ENCODE measurements around the gene LIMS3. TPM values are rescaled to one million over a fixed set of nuclear protein-coding genes. Genes with fewer than 3 reads are reported as not detected.
"Not testable (repeated sequence)": the region's sequence is repeated elsewhere in the genome, so short reads cannot be mapped to it uniquely, and the experiment has no call there.

Gene LIMS3
- total RNA-seq, 1 experiment from 2014 or later, result 0.26 TPM

DNA sequence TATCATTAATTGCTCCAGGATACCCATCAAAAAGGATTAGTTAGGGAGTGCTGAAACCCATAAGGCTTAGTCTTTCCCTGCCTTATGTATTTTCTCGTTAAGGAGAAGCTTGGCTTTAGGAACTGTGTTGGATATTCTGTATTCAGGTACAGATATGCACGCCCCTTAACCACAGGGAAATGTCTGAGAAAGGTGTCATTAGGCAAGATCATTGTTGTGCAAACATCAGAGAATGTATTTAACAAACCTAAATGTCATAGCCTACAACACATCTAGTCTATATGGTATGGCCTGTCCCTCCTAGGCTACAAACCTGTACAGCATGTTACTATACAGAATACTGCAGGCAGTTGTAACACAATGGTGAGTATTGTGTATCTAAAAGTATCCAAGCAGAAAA is 10.1 kb downstream of the LIMS3 start:
- H2AFZ ChIP-seq (ENCODE audit: low read length); H3F3A ChIP-seq (ENCODE audit: low read length, unreplicated experiment); CTCF ChIA-PET; H3K27ac ChIP-seq (ENCODE audit: low read length); H3K9me3 ChIP-seq (ENCODE audit: low read length); H3K9me2 ChIP-seq (replicated peaks; ENCODE audit: low read length); intact Hi-C loops (cut with micrococcal nuclease); H3K9ac ChIP-seq (ENCODE audit: low read length); BruUV-seq (replicated peaks); POLR2A ChIA-PET (ENCODE audit: unreplicated experiment); DNase-seq; H3K27me3 ChIP-seq (ENCODE audit: low read length); H3K4me1 ChIP-seq (ENCODE audit: insufficient read depth, low read length); H3K79me2 ChIP-seq (ENCODE audit: low read length); H3K4me2 ChIP-seq (ENCODE audit: low read length); H3K4me3 ChIP-seq (ENCODE audit: low read length); H4K20me1 ChIP-seq (ENCODE audit: low read length); H3K36me3 ChIP-seq (ENCODE audit: low read depth, low read length): not testable (repeated sequence)
- peak; percentile 71 for ATAC-seq

DNA sequence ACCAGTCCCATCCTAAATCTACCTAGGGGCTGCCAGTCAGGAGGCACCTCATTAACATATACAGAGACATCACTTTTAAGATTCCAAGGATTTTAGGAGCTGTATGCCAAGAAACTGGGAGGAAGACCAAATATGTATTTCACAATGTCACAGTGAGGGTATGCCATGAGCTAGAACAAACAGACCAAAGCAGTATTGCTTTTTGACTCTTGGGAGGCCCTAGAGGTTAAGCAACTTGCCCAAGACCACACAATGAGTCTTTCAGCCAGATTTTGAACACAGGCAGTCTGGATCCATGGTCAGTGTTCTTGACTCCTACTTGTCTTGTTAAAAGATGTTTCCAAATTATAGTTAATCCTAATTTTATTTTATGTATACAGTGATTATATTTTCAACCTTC is 12.3 kb downstream of the LIMS3 start:
- H3K27me3 ChIP-seq (ENCODE audit: low read length); BruUV-seq (replicated peaks); H2AFZ ChIP-seq (ENCODE audit: low read length); H3K9ac ChIP-seq (ENCODE audit: low read length); H4K20me1 ChIP-seq (ENCODE audit: low read length); H3K4me3 ChIP-seq (ENCODE audit: low read length); DNase-seq; H3K27ac ChIP-seq (ENCODE audit: low read length); H3K79me2 ChIP-seq (ENCODE audit: low read length); H3K4me2 ChIP-seq (ENCODE audit: low read length); ATAC-seq; H3K36me3 ChIP-seq (ENCODE audit: low read depth, low read length); POLR2A ChIA-PET (ENCODE audit: unreplicated experiment); H3K4me1 ChIP-seq (ENCODE audit: insufficient read depth, low read length); intact Hi-C loops (cut with micrococcal nuclease); H3K9me2 ChIP-seq (replicated peaks; ENCODE audit: low read length); H3K9me3 ChIP-seq (ENCODE audit: low read length); CTCF ChIA-PET; H3F3A ChIP-seq (ENCODE audit: low read length, unreplicated experiment): not testable (repeated sequence)

DNA sequence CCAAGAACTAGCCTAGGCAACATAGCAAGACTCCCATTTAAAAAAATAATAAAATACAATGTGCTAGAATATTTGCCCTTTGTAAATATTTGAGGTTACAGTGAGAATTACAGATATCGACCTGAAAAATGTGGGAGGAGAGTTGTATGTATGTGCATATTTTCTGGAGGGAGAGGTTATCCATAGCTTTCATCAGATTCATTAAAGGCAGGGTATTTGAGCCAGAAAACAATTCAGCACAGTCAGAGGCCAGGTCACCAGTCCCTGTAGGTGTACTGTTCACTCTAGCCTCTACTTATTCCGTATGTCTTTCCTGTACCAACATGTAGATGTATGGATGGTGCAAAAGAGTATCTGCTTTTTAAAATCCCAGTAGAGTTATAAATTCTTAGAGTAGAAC is 15.4 kb downstream of the LIMS3 start:
- H3F3A ChIP-seq (ENCODE audit: low read length, unreplicated experiment); POLR2A ChIA-PET (ENCODE audit: unreplicated experiment); H3K9me3 ChIP-seq (ENCODE audit: low read length); H3K36me3 ChIP-seq (ENCODE audit: low read depth, low read length); H3K79me2 ChIP-seq (ENCODE audit: low read length); H3K27ac ChIP-seq (ENCODE audit: low read length); H3K9ac ChIP-seq (ENCODE audit: low read length); H3K4me2 ChIP-seq (ENCODE audit: low read length); H4K20me1 ChIP-seq (ENCODE audit: low read length); DNase-seq; H3K4me3 ChIP-seq (ENCODE audit: low read length); CTCF ChIA-PET; H3K4me1 ChIP-seq (ENCODE audit: insufficient read depth, low read length); ATAC-seq; H3K9me2 ChIP-seq (replicated peaks; ENCODE audit: low read length); H3K27me3 ChIP-seq (ENCODE audit: low read length); intact Hi-C loops (cut with micrococcal nuclease); H2AFZ ChIP-seq (ENCODE audit: low read length); BruUV-seq (replicated peaks): not testable (repeated sequence)

DNA sequence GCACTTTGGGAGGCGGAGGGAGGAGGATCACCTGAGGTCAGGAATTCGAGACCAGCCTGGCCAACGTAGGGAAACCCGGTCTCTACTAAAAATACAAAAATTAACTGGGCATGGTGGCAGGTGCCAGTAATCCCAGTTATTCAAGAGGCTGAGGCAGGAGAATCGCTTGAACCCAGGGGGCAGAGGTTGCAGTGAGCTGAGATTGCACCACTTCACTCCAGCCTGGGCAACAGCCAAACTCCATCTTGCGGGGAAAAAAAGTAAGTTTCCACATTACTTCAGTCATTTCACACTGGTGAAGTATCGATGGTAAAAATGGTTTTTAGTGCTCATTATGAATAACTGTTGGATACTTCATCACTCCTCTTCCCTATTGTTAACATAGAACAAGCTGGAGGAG is 16.1 kb downstream of the LIMS3 start:
- CTCF ChIA-PET; H3K9me2 ChIP-seq (replicated peaks; ENCODE audit: low read length); H3K4me2 ChIP-seq (ENCODE audit: low read length); H3K27me3 ChIP-seq (ENCODE audit: low read length); H3F3A ChIP-seq (ENCODE audit: low read length, unreplicated experiment); H3K27ac ChIP-seq (ENCODE audit: low read length); H3K4me3 ChIP-seq (ENCODE audit: low read length); H3K9me3 ChIP-seq (ENCODE audit: low read length); H3K36me3 ChIP-seq (ENCODE audit: low read depth, low read length); H2AFZ ChIP-seq (ENCODE audit: low read length); BruUV-seq (replicated peaks); H3K79me2 ChIP-seq (ENCODE audit: low read length); intact Hi-C loops (cut with micrococcal nuclease); ATAC-seq; H4K20me1 ChIP-seq (ENCODE audit: low read length); DNase-seq; H3K9ac ChIP-seq (ENCODE audit: low read length); POLR2A ChIA-PET (ENCODE audit: unreplicated experiment); H3K4me1 ChIP-seq (ENCODE audit: insufficient read depth, low read length): not testable (repeated sequence)

DNA sequence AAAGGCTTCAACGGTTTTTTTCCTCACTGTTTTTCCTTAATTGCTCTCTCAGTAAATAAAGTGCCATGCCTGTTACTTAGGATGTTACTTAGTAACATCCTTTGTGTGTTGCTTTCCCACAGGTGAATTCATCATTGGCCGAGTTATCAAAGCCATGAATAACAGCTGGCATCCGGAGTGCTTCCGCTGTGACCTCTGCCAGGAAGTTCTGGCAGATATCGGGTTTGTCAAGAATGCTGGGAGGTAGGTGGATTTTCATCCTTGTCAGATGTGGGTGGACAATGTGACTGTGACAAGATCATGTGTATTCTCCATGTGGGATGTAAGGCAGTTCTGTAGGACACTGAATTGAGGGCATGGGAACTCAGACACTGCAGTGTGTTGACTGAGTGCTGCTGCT is 17.3 kb downstream of the LIMS3 start:
- H3K9ac ChIP-seq (ENCODE audit: low read length); H3F3A ChIP-seq (ENCODE audit: low read length, unreplicated experiment); H4K20me1 ChIP-seq (ENCODE audit: low read length); H3K4me1 ChIP-seq (ENCODE audit: insufficient read depth, low read length); H3K4me2 ChIP-seq (ENCODE audit: low read length); POLR2A ChIA-PET (ENCODE audit: unreplicated experiment); H3K27ac ChIP-seq (ENCODE audit: low read length); H3K36me3 ChIP-seq (ENCODE audit: low read depth, low read length); H2AFZ ChIP-seq (ENCODE audit: low read length); H3K9me2 ChIP-seq (replicated peaks; ENCODE audit: low read length); CTCF ChIA-PET; H3K27me3 ChIP-seq (ENCODE audit: low read length); H3K4me3 ChIP-seq (ENCODE audit: low read length); BruUV-seq (replicated peaks); H3K9me3 ChIP-seq (ENCODE audit: low read length); intact Hi-C loops (cut with micrococcal nuclease); H3K79me2 ChIP-seq (ENCODE audit: low read length); DNase-seq: not testable (repeated sequence)
- ATAC-seq, result peak; percentile 75

DNA sequence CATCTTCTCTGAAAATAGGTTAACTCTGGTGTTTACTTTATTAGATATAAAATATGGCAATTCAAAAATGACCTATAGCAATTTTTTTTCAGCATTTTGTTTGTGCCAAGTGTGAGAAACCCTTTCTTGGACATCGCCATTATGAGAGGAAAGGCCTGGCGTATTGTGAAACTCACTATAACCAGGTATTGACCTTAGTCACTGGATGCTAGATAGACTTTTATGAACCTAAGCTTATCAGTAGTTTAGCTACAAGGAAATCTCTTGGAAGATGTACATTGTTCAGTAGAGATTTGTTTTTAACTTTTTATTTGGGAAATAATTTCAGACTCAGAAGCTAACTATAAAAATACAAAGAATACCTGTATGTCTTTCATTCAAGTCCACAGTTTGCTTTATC is 21.7 kb downstream of the LIMS3 start:
- intact Hi-C loops (cut with micrococcal nuclease); H3K27ac ChIP-seq (ENCODE audit: low read length); POLR2A ChIA-PET (ENCODE audit: unreplicated experiment); H3K4me1 ChIP-seq (ENCODE audit: insufficient read depth, low read length); H3K36me3 ChIP-seq (ENCODE audit: low read depth, low read length); H3F3A ChIP-seq (ENCODE audit: low read length, unreplicated experiment); BruUV-seq (replicated peaks); H3K9me2 ChIP-seq (replicated peaks; ENCODE audit: low read length); H4K20me1 ChIP-seq (ENCODE audit: low read length); H3K27me3 ChIP-seq (ENCODE audit: low read length); H3K4me3 ChIP-seq (ENCODE audit: low read length); CTCF ChIA-PET; H3K9ac ChIP-seq (ENCODE audit: low read length); H3K9me3 ChIP-seq (ENCODE audit: low read length); H3K79me2 ChIP-seq (ENCODE audit: low read length); H2AFZ ChIP-seq (ENCODE audit: low read length); H3K4me2 ChIP-seq (ENCODE audit: low read length); DNase-seq; ATAC-seq: not testable (repeated sequence)

DNA sequence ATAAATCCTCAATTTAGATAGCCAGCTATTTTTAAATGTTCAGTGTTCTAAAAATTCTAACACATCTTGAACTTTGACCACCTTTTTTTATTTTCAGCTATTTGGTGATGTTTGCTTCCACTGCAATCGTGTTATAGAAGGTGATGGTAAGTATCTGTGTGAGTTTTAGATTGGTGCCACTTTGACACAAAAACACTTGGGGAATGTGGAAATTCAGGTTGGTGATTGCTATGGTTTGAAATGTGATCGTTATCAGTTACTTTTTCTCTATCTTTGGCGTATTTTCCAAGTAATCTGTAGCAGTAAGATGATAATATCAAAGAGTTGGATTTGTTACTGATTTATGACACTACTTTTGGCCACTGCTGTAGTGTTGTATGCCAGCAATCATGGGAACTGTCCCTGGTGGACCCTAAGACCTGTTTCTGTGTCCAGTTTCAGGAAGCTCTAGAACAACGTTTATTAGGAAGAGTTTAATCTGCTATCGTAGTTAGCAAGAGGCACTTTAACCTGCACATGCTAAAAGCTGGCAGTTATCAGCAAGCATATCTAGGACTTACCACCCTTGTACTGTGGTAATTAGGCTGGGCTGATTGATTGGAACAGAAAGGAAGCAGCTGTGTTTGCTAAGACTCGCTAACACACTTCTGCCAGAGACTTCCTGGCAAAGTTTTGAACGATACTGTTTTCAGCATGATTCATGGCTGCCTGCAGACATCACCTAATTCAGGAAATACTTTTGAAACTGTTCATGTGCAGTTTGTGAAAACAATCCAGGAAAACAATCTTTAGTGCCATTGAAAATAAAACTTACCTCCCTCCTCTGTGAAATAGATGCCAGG is 23.3 kb downstream of the LIMS3 start:
- ATAC-seq, result peak; percentile 75
- H3K79me2 ChIP-seq (ENCODE audit: low read length); H4K20me1 ChIP-seq (ENCODE audit: low read length); H3K9ac ChIP-seq (ENCODE audit: low read length); DNase-seq; H3K9me2 ChIP-seq (replicated peaks; ENCODE audit: low read length); H3K9me3 ChIP-seq (ENCODE audit: low read length); POLR2A ChIA-PET (ENCODE audit: unreplicated experiment); H3K4me3 ChIP-seq (ENCODE audit: low read length); CTCF ChIA-PET; H3K4me1 ChIP-seq (ENCODE audit: insufficient read depth, low read length); BruUV-seq (replicated peaks); H3K27me3 ChIP-seq (ENCODE audit: low read length); H3K27ac ChIP-seq (ENCODE audit: low read length); intact Hi-C loops (cut with micrococcal nuclease); H2AFZ ChIP-seq (ENCODE audit: low read length); H3F3A ChIP-seq (ENCODE audit: low read length, unreplicated experiment); H3K4me2 ChIP-seq (ENCODE audit: low read length); H3K36me3 ChIP-seq (ENCODE audit: low read depth, low read length): not testable (repeated sequence)

Measured in PC-3 (cell line).